Fibroblast of lung (primary cell): ENCODE results near the gene COLEC12. TPM values are rescaled to one million over a fixed set of nuclear protein-coding genes. Genes with fewer than 3 reads are reported as not detected.

Experiments used
- DNase-seq, 2 donors: peaks; one replicate each; pipeline versions ENCODE4 v3.0.0 to v3.0.0-alpha.2; 2010; ENCODE audit warnings: low read depth in 2 of 2
- H2AFZ ChIP-seq: 2 replicates; pipeline ENCODE4 v1.5.1; 2012; ENCODE audit warnings: low read length, control low read depth, inconsistent platforms
- H3K27ac ChIP-seq: 2 replicates; pipeline ENCODE4 v1.5.1; 2011; ENCODE audit warnings: low read length, control low read depth; ENCODE audit not compliant: insufficient read depth
- H3K27me3 ChIP-seq: 2 replicates; pipeline ENCODE4 v1.5.1; 2011; ENCODE audit warnings: mild to moderate bottlenecking, low read length; ENCODE audit not compliant: control insufficient read depth, insufficient read depth
- H3K36me3 ChIP-seq: 2 replicates; pipeline ENCODE4 v1.5.1; 2011; ENCODE audit warnings: low read length; ENCODE audit not compliant: control insufficient read depth, insufficient read depth
- H3K4me1 ChIP-seq: 2 replicates; pipeline ENCODE4 v1.5.1; 2011; ENCODE audit warnings: low read length; ENCODE audit not compliant: control insufficient read depth, insufficient read depth; ENCODE audit errors: extremely low read depth
- H3K4me2 ChIP-seq: 2 replicates; pipeline ENCODE4 v1.5.1; 2011; ENCODE audit warnings: low read length, control low read depth; ENCODE audit not compliant: insufficient read depth; ENCODE audit errors: extremely low read depth
- H3K4me3 ChIP-seq, 4 experiments: fragments of 200-600 bp in 1 of 4; sonication (generic) in 1 of 4; replicated peaks in 1 of 4; 2 replicates each; pipeline ENCODE4 v1.5.1; 2011 to 2016; ENCODE audit warnings: low read length in 4 of 4, low read depth in 3 of 4, mild to moderate bottlenecking in 3 of 4, control low read depth in 2 of 4, inconsistent platforms in 1 of 4, mixed read lengths in 1 of 4; ENCODE audit not compliant: insufficient read depth in 1 of 4; ENCODE audit errors: control extremely low read depth in 1 of 4
- H3K79me2 ChIP-seq: 2 replicates; pipeline ENCODE4 v1.5.1; 2012; ENCODE audit warnings: mild to moderate bottlenecking, low read length, inconsistent platforms; ENCODE audit not compliant: control insufficient read depth, insufficient read depth
- H3K9ac ChIP-seq: 2 replicates; pipeline ENCODE4 v1.5.1; 2011; ENCODE audit warnings: mild to moderate bottlenecking, low read length, control low read depth; ENCODE audit not compliant: insufficient read depth
- H3K9me3 ChIP-seq: 2 replicates; pipeline ENCODE4 v1.5.1; 2012; ENCODE audit warnings: low read depth, low read length; ENCODE audit not compliant: control insufficient read depth, insufficient read depth
- H4K20me1 ChIP-seq: 2 replicates; pipeline ENCODE4 v1.5.1; 2011; ENCODE audit warnings: low read length; ENCODE audit not compliant: control insufficient read depth, insufficient read depth; ENCODE audit errors: extremely low read depth
- CTCF ChIP-seq, 2 donors: IDR thresholded peaks in 1 of 2; conservative IDR thresholded peaks in 1 of 2; 1 replicate in 1 of 2; 2 replicates in 1 of 2; pipeline ENCODE4 v1.5.1; 2011 to 2012; ENCODE audit warnings: low read length in 2 of 2, control low read depth in 1 of 2, inconsistent platforms in 1 of 2, low read depth in 1 of 2, mild to moderate bottlenecking in 1 of 2
- EZH2 ChIP-seq: IDR thresholded peaks from 2 replicates; pipeline ENCODE4 v1.5.1; 2012; ENCODE audit warnings: low read length, control low read depth, mild to moderate bottlenecking; ENCODE audit errors: missing control alignments
- polyA plus RNA-seq, 2 donors: library from polyadenylated mRNA; depleted of rRNA in 1 of 2; stranded (reverse) in 1 of 2; unstranded in 1 of 2; fragments of >200 nt; gene quantifications; 2 replicates each; pipeline ENCODE4 v1.2.1, GENCODE V29; 2011 to 2012; ENCODE audit warnings: missing spikeins in 1 of 2
- total RNA-seq: library from RNA; depleted of rRNA; stranded (reverse); fragments of >200 nt; gene quantifications from 2 replicates; pipeline ENCODE4 v1.2.1, GENCODE V29; 2014

Gene COLEC12
- total and polyA plus RNA-seq, 2 donors (not counting 1 experiment from before 2014, with no cell fraction given) = 20.0 to 24.8 TPM

- H3K4me1 ChIP-seq = peaks cover 16% of the 10 kb centered on the region
Observed at GRCh38 chr18:474416-474815, 26.1 kb downstream of the COLEC12 start.

GRCh38 chr18:473802-474201, 26.7 kb downstream of the COLEC12 start:
- H3K4me3 ChIP-seq = no peak overlapping the region
- no peak overlapping the region for H3K27ac ChIP-seq
- H3K4me1 ChIP-seq = peaks cover 16% of the 10 kb centered on the region
- no peaks in the 10 kb centered on the region for H3K36me3 ChIP-seq
- no peaks in the 10 kb centered on the region for H3K79me2 ChIP-seq
- no peaks in the 10 kb centered on the region for H3K9me3 ChIP-seq
- no peak for TF ChIP-seq CTCF (conservative IDR thresholded peaks at IDR 0.05 in 1 of 2, IDR thresholded peaks at IDR 0.05 in 1 of 2; ENCODE audit: low read depth in 1 of 2, low read length in 2 of 2)
- TF ChIP-seq EZH2 = no peak
- no peak overlapping the region for H2AFZ ChIP-seq
- H3K27me3 ChIP-seq = no peaks in the 10 kb centered on the region
- H4K20me1 ChIP-seq = no peaks in the 10 kb centered on the region
- no peak for DNase-seq
- H3K9ac ChIP-seq = no peak overlapping the region
- no peak overlapping the region for H3K4me2 ChIP-seq

More at GRCh38 chr18:474416-474815, 26.1 kb downstream of the COLEC12 start:
- TF ChIP-seq CTCF (conservative IDR thresholded peaks at IDR 0.05 in 1 of 2, IDR thresholded peaks at IDR 0.05 in 1 of 2; ENCODE audit: low read depth in 1 of 2, low read length in 2 of 2) (no peak), EZH2 (no peak)
- no peak overlapping the region for H3K9ac ChIP-seq
- H3K79me2 ChIP-seq = no peaks in the 10 kb centered on the region
- no peak overlapping the region for H3K27ac ChIP-seq
- H3K27me3 ChIP-seq = no peaks in the 10 kb centered on the region
- no peak overlapping the region for H3K4me2 ChIP-seq
- no peak overlapping the region for H3K4me3 ChIP-seq
- peak in 1 of 2 donors; percentile 57 for DNase-seq
- H2AFZ ChIP-seq = no peak overlapping the region
- H3K36me3 ChIP-seq = no peaks in the 10 kb centered on the region
- no peaks in the 10 kb centered on the region for H3K9me3 ChIP-seq
- no peaks in the 10 kb centered on the region for H4K20me1 ChIP-seq

- Histone ChIP-seq H3K36me3 (no peaks in the 10 kb centered on the region), H3K9ac (no peak overlapping the region), H3K9me3 (no peaks in the 10 kb centered on the region), H3K4me2 (no peak overlapping the region), H2AFZ (no peak overlapping the region), H3K27me3 (no peaks in the 10 kb centered on the region), H3K4me3 (no peak overlapping the region), H4K20me1 (no peaks in the 10 kb centered on the region), H3K4me1 (peaks cover 16% of the 10 kb centered on the region), H3K27ac (no peak overlapping the region), H3K79me2 (no peaks in the 10 kb centered on the region)
- TF ChIP-seq EZH2 (no peak), CTCF (conservative IDR thresholded peaks at IDR 0.05 in 1 of 2, IDR thresholded peaks at IDR 0.05 in 1 of 2; ENCODE audit: low read depth in 1 of 2, low read length in 2 of 2) (no peak)
- peak in 1 of 2 donors; percentile 40 for DNase-seq
Observed at GRCh38 chr18:471716-472115, 28.8 kb downstream of the COLEC12 start.
